ENCODE data around the gene DCLRE1B.

The DCLRE1B gene

GRCh38 chr1:113887402-113888175 is 17.5 kb upstream of the DCLRE1B start, which contains the start of gene BCL2L15:
BCL2L15 (minus strand) TSS chr1:113887581; CDS start chr1:113887375, 206 bp downstream.
- DNase-seq, result no peak

GRCh38 chr1:113890816-113891215 is 14.3 kb upstream of the DCLRE1B start:
- no peak for DNase-seq

GRCh38 chr1:113891631-113892220 is 13.4 kb upstream of the DCLRE1B start:
- DNase-seq, result no peak

GRCh38 chr1:113893267-113893666 is 11.9 kb upstream of the DCLRE1B start:
- DNase-seq, result no peak

- DNase-seq, result no peak
Observed at GRCh38 chr1:113895098-113895497, 10.0 kb upstream of the DCLRE1B start.

GRCh38 chr1:113895961-113896360 is 9.2 kb upstream of the DCLRE1B start:
- no peak for DNase-seq

GRCh38 chr1:113898241-113898814 is 6.8 kb upstream of the DCLRE1B start:
- no peak for DNase-seq

GRCh38 chr1:113899111-113899510 is 6.0 kb upstream of the DCLRE1B start:
- no peak for DNase-seq

- DNase-seq, result no peak
Observed at GRCh38 chr1:113901191-113901590, 3.9 kb upstream of the DCLRE1B start.

GRCh38 chr1:113903501-113904292 is 1.4 kb upstream of the DCLRE1B start:
- DNase-seq, result no peak

- no peak for DNase-seq
Observed at GRCh38 chr1:113904293-113904673, 843 bp upstream of the DCLRE1B start.

- DNase-seq, result no peak
Observed at GRCh38 chr1:113905435-113905861, 322 bp downstream of the DCLRE1B start.

GRCh38 chr1:113912594-113913311 is 7.6 kb downstream of the DCLRE1B start:
- no peak for DNase-seq

- no peak for DNase-seq
Observed at GRCh38 chr1:113913312-113913668, 8.2 kb downstream of the DCLRE1B start.

- DNase-seq, result no peak
Observed at GRCh38 chr1:113913887-113914664, 8.9 kb downstream of the DCLRE1B start.

GRCh38 chr1:113916974-113917373 is 11.8 kb downstream of the DCLRE1B start:
- DNase-seq, result no peak

GRCh38 chr1:113917400-113918082 is 12.4 kb downstream of the DCLRE1B start:
- DNase-seq, result no peak

GRCh38 chr1:113918243-113918642 is 13.1 kb downstream of the DCLRE1B start:
- no peak for DNase-seq

GRCh38 chr1:113922957-113923356 is 17.8 kb downstream of the DCLRE1B start:
- no peak for DNase-seq

GRCh38 chr1:113924473-113924872 is 19.3 kb downstream of the DCLRE1B start:
- no peak for DNase-seq

Measured in activated T-cell treated with anti-CD3 and anti-CD28 coated beads for 4 hours (primary cell).